IPS-18a (cell line): ENCODE measurements around the gene HS1BP3.

ENCODE experiments used
- H3K27ac ChIP-seq: one replicate; pipeline ENCODE4 v1.5.1; 2013; ENCODE audit warnings: low read length
- H3K27me3 ChIP-seq: one replicate; pipeline ENCODE4 v1.6.1; 2013; ENCODE audit warnings: mild to moderate bottlenecking, low read length; ENCODE audit not compliant: control insufficient read depth, insufficient read depth
- H3K36me3 ChIP-seq: one replicate; pipeline ENCODE4 v1.6.1; 2013; ENCODE audit warnings: low read depth, low read length; ENCODE audit not compliant: control insufficient read depth
- H3K4me1 ChIP-seq: one replicate; pipeline ENCODE4 v1.6.1; 2013; ENCODE audit warnings: low read depth, low read length; ENCODE audit not compliant: control insufficient read depth
- H3K4me3 ChIP-seq: one replicate; pipeline ENCODE4 v1.5.1; 2013; ENCODE audit warnings: low read length
- H3K9ac ChIP-seq: one replicate; pipeline ENCODE4 v1.6.1; 2013; ENCODE audit warnings: mild to moderate bottlenecking, low read length, moderate library complexity
- H3K9me3 ChIP-seq: one replicate; pipeline ENCODE4 v1.6.1; 2013; ENCODE audit warnings: low read depth, low read length; ENCODE audit not compliant: control insufficient read depth

HS1BP3 gene

DNA sequence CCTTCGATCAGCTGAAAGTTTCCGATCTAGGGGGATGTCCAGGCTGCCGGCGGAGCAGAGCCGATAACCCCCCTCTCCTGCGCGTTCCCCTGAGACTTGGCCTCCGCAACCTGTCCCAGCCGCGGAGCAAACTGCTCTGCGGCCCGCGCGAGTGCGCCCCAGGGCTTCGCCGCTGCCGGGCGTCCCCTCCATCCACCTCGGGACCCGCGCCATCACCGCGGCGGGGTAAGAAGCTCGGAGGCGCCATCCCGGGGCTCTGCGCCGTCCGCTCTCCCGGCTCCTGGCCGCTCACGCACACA, 15.1 kb upstream of the HS1BP3 start:
- H3K9me3 ChIP-seq, result no peaks in the 10 kb centered on the region
- H3K4me1 ChIP-seq, result peaks cover 11% of the 10 kb centered on the region
- H3K36me3 ChIP-seq, result no peaks in the 10 kb centered on the region
- no peak overlapping the region for H3K27ac ChIP-seq
- H3K27me3 ChIP-seq, result peaks cover 89% of the 10 kb centered on the region
- no peak overlapping the region for H3K9ac ChIP-seq
- H3K4me3 ChIP-seq, result peak overlapping the region; percentile 69

DNA sequence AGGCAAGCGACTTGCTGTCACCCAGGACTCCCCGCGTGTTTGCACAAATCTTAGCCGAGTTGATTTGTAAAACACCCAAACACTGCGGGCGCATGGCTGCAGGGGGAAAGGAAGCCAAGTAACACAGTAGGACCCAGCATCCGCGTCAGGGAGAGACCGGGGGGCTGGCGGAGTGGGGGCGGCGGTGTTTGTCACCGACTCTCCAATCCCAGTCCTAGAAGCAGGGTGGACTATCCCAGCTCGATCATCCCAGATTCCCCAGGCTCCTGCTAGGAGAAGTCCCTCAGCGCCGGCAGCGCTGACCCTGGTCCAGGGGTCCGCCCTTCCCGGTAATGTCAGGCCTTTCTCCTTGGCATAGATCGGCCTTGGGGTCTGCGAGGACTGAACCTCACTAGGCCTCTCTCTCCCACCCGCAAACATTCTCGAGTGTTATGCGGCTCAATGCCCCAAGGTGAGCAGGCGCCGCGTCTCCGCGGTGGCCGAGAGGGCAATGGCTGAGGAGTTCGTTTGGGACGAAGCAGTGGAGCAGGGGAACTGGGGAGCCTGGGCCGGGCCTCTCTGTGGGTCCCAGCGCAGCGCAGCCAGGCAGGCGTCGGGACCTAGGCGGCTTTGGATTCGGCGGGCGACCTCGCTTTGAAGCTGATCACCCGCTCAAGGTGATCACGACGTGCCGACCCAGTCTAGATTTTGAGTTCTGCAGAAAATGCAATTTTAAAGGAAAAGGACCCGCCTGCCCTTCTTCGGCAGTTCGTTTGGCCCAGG, 14.5 kb upstream of the HS1BP3 start:
- Histone ChIP-seq H3K4me3 (peak overlapping the region; percentile 69), H3K27ac (no peak overlapping the region), H3K9me3 (no peaks in the 10 kb centered on the region), H3K4me1 (peaks cover 11% of the 10 kb centered on the region), H3K36me3 (no peaks in the 10 kb centered on the region), H3K27me3 (peaks cover 88% of the 10 kb centered on the region), H3K9ac (no peak overlapping the region)

GRCh38 chr2:20664431-20665242, 13.7 kb upstream of the HS1BP3 start:
- peak overlapping the region; percentile 69 for H3K4me3 ChIP-seq

GRCh38 chr2:20664071-20664390, 13.1 kb upstream of the HS1BP3 start:
- Histone ChIP-seq H3K4me1 (peaks cover 11% of the 10 kb centered on the region), H3K9me3 (no peaks in the 10 kb centered on the region), H3K9ac (no peak overlapping the region), H3K27ac (no peak overlapping the region), H3K4me3 (no peak overlapping the region), H3K27me3 (peaks cover 81% of the 10 kb centered on the region), H3K36me3 (no peaks in the 10 kb centered on the region)

More at GRCh38 chr2:20664431-20665242, 13.7 kb upstream of the HS1BP3 start:
- Histone ChIP-seq H3K9ac (no peak overlapping the region), H3K9me3 (no peaks in the 10 kb centered on the region), H3K4me1 (peaks cover 11% of the 10 kb centered on the region), H3K27ac (no peak overlapping the region), H3K27me3 (peaks cover 83% of the 10 kb centered on the region), H3K36me3 (no peaks in the 10 kb centered on the region)

DNA sequence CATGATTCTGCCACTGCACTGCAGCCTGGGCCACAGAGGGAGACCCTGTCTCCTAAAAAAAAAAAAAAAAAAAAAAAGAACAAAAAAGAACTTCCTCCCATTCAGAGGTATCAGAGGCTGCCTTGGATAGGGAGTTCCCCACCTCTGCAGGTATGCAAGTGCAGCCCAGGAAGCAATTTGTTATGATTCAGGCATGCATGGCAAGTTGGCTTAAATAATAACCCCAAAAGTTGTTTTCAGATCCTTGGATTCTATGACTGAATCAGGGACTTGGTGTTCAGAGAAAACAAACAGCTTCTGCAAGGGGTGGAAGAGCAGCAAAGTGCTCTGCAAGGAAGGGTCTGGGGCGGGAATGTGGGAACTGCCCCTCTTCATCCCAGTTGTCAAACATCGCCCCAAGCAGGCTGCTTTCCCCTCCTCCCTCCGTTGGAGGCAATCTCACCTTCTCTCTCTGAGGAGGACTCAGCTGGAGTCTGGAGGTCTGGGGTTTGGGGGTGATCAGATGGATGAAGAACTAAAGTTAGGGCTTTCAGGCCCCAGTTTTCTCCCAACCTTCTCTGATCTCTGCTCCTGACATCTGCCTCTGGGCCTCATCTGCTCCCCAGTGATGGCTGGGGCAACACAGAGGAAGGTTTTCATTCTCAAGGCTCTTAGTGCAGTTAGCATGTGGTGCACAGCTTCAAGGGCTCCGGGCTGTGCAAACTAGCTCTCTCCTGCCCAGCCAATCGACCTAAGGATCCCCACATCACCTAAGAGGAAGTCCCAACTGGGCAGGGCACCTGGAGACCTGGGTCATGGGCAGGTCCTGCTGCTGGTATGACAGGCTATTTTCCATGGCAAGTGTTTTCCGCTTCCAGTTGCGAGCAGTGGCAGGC, 12.5 kb upstream of the HS1BP3 start:
- Histone ChIP-seq H3K36me3 (no peaks in the 10 kb centered on the region), H3K4me1 (peaks cover 11% of the 10 kb centered on the region), H3K4me3 (no peak overlapping the region), H3K9ac (no peak overlapping the region), H3K27me3 (peaks cover 75% of the 10 kb centered on the region), H3K9me3 (no peaks in the 10 kb centered on the region), H3K27ac (no peak overlapping the region)

DNA sequence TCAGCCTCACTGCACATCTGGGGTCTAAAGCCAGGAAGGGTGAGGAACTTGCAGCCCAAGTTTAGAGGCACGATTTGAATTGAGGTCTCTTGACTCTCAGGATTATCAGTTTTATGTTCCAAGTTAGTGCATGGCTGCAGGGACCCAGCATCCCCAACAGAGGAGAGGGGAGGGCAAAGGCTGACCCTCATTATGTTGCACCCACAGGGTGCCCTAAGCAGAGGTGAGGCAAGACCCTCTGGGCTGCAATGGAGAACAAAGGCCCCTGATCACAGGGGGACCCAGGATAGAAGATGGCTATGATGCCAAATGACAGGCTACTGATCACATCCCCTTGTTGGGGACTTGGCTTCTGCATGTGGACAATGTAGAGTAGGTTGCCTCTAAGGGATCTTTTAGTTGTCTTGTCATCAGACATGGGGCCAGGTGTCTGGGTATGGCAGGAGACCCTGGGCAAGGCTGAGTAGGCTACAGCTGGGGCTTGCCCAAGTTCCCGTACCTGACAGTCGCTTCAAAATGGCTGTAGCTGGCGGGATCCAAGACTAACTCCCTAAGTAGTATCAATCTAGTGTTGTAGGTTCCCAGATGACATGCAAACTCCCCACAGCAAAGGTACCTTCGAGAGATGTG, 11.5 kb upstream of the HS1BP3 start:
- no peak overlapping the region for H3K4me3 ChIP-seq
- no peak overlapping the region for H3K27ac ChIP-seq
- no peaks in the 10 kb centered on the region for H3K36me3 ChIP-seq
- no peak overlapping the region for H3K9ac ChIP-seq
- no peaks in the 10 kb centered on the region for H3K9me3 ChIP-seq
- H3K27me3 ChIP-seq, result peaks cover 65% of the 10 kb centered on the region
- H3K4me1 ChIP-seq, result peaks cover 11% of the 10 kb centered on the region

DNA sequence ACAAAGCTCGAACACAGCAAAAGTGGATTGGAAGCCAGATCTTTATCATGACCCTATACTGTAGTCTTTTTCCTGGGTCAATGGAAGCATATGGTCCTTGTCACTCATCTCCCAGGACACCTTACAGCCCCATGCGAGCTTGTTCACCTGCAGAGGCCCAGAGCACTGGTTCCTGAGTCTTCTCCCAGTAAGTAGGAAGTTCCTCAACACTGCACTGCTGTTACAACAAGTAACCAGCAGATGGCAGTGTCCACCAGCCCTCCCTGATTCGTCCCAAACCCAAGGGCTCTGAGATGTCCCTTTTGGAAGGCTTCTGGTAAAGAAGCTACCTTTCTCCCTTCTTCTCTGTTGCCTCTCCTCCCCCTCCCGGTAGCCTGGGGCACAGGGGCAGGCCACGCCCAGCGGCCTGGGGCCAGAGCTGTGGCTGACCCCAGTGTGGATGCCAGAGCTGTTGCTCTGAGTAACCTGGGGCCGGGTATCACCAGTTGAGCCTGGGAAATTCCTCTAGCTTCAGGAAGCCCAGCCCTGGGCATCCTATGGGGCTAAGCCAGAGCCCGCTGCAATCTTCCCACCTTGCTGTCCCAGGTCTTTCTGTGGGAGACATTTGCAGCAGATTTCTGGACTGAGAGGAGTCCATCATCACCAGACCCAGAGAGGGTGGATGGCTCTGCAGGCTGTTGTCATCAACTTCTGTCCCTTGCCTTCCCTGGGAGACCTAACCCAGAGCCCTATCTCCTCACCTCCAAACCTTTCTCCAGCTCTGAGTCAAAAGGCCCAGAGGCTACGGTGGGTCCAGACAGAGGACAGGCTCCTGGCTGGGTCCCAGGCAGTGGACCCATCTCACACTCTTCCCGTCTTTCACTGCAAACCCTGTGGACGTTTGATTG, 10.8 kb upstream of the HS1BP3 start:
- peaks cover 11% of the 10 kb centered on the region for H3K4me1 ChIP-seq
- H3K36me3 ChIP-seq, result no peaks in the 10 kb centered on the region
- no peaks in the 10 kb centered on the region for H3K9me3 ChIP-seq
- no peak overlapping the region for H3K4me3 ChIP-seq
- no peak overlapping the region for H3K9ac ChIP-seq
- no peak overlapping the region for H3K27ac ChIP-seq
- H3K27me3 ChIP-seq, result peaks cover 61% of the 10 kb centered on the region

GRCh38 chr2:20660506-20661420, 9.9 kb upstream of the HS1BP3 start:
- Histone ChIP-seq H3K36me3 (no peaks in the 10 kb centered on the region), H3K9me3 (no peaks in the 10 kb centered on the region), H3K27ac (no peak overlapping the region), H3K4me1 (peaks cover 11% of the 10 kb centered on the region), H3K4me3 (no peak overlapping the region), H3K27me3 (peaks cover 52% of the 10 kb centered on the region), H3K9ac (no peak overlapping the region)

DNA sequence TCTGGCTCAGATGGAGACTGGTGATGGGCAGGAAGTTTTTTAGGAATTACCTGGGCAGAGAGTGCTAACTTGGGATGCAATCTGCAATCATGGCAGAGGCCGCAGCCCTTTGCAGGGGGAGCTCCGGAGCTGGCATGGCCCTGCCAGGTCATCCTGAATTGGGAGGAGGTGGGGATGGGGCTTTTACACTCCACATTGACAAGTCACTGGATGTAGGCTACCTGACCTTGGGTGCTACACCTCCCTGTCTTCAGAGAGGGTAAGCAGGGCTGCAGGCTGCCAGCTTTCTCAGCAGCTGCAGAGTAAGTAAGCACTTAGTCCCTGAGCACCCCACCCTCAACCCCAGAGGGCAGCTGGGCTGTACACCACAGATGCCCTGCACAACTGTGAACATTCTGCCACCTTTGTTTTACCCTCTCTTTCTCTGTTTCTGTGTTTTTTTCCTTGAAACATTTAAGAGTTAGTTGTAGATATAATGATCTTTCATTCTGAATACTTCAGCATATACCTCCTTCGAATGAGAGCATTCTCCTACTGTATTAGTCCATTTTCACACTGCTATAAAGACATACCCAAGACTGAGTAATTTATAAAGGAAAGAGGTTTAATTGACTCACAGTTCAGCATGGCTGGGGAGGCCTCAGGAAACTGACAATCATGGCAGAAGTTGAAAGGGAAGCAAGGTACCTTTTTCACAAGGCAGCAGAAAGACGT, 6.8 kb upstream of the HS1BP3 start:
- H3K4me3 ChIP-seq, result no peak overlapping the region
- no peaks in the 10 kb centered on the region for H3K4me1 ChIP-seq
- H3K27ac ChIP-seq, result no peak overlapping the region
- no peaks in the 10 kb centered on the region for H3K36me3 ChIP-seq
- peaks cover 21% of the 10 kb centered on the region for H3K27me3 ChIP-seq
- H3K9ac ChIP-seq, result no peak overlapping the region
- H3K9me3 ChIP-seq, result no peaks in the 10 kb centered on the region
